DMS153 (cell line): ENCODE data around the gene RTL1.
A peak's percentile ranks its signal among the peaks of the same experiment; 100 is the strongest.

Source experiments
- DNase-seq: peaks from one replicate; lab custom pipeline; 2025; lab: John Stamatoyannopoulos, UW

Gene RTL1

GRCh38 chr14:100865682-100866591 is 37.6 kb downstream of the RTL1 start:
- DNase-seq, result no peak

GRCh38 chr14:100864960-100865681 is 38.4 kb downstream of the RTL1 start:
- DNase-seq, result no peak

DNA sequence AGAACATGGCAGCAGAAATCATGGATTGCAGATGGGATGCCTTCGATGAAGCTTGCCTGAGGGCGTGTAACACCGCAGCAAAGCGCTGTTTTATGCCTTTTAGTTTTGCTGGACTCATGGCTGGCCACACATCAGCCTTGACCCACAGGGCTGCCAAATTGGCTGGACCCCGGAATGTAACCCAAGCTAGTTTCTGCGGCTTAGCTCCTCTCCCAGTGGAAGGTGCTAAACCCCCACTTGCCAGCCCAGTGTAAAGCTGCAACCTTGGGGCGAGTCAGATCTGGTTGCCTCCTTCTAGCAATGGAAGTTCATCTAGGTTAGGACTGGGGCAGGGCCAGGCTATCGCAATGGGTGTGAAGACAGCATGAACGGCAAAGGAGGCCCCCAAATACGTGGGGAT is 39.3 kb downstream of the RTL1 start:
- DNase-seq, result no peak

- DNase-seq, result no peak
Observed at GRCh38 chr14:100862793-100863192, 40.7 kb downstream of the RTL1 start.

DNA sequence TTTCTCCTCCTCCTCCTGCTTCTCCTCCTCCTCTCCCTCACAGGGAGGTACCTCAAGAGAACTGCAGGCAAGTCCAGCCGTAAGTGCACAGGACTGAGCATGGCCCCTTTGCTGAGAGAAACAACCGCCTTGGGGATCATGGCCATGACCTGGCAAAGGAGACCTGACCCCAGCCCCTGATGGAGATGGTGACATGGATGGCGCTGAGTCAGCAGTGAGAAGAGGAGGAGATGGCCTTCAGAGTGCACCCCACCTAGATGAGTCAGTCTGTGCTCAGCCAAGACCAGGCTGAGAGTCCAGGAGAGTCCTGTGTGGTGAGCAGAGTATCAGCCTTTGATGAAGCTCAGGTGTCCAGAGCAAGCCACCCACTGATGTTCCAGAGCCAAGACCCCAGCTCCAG is 41.2 kb downstream of the RTL1 start:
- no peak for DNase-seq

DNA sequence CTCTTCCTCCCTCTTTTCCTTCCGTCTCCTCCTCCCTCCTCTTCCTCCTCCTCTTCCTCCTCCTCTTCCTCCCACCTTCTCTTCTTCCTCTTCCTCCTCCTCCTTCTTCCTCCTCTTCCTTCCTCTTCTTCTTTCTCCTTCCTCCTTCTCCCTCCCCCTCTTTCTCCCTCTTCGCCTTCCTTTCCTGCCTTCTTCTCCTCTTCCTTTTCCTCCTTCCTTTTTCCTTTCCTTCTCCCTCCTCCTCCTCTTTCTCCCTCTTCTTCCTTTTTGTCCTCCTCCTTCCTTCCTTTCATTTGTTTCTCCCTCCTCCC is 41.6 kb downstream of the RTL1 start:
- DNase-seq, result no peak

- no peak for DNase-seq
Observed at GRCh38 chr14:100861188-100861936, 42.2 kb downstream of the RTL1 start.

GRCh38 chr14:100860556-100861187 is 42.9 kb downstream of the RTL1 start:
- DNase-seq, result no peak

- DNase-seq, result no peak
Observed at GRCh38 chr14:100859781-100860180, 43.7 kb downstream of the RTL1 start.

DNA sequence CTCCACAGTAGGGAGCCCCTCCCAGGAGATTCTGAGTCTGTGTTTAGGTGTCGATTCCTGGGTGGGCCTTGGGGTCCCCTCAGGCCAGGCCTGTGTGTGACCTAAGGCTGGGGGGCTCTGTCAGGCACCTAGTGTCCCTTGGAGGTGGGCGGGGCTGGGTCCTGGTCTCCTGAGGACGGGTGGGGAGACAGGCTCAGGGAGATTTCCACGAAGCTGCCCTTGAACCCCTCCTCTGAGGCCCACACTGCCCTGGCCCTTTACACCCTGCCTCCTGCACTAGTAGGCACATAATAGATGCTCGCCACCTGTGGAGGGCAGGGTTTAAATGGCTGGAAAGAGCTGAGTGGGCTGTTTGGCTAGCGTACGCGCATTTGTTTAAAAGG is 44.7 kb downstream of the RTL1 start:
- DNase-seq, result no peak

DNA sequence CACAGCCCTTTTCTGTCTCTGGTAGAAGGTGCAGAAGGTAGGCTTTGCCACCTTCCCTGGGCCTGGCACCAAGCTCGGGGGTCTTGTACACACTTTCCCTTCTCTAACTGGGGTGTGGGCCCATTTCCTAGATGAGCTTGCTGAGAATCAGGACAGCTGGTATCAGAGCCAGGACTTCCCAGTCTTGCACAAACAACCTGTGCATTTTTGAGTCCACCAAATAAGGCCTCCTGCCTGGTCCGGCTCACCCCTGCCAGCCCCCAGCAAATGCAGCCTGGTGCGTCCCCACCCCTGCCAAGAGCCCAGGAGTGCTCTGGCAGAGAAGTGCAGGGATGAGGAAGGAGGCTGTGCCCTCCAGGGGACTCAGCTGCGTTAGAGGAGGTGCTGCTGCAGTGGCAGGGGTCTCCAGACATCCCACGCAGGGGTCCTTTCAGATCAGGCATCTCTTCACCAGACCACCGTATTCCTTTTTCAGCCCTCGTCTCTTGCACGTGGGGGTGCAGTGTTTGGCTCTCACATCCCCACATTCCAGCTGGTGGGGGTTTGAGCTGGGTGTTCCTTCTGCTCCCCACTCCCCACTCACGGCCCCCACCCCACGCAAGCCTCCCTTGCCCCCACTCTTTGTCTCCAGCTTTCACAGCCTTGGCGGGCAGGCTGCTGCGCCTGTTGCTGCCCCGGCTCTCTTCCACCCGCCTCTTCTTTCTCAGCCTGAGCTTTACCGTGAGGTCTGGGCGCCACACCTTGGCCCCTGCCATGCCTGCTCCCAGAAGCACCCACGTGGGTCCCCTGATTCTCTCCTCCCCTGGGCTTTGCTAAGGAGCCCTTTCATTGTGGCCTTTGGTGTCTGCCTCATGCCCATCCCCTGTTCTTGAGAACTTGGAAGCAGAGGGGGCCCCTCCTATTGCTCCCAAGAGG is 45.3 kb downstream of the RTL1 start:
- no peak for DNase-seq

DNA sequence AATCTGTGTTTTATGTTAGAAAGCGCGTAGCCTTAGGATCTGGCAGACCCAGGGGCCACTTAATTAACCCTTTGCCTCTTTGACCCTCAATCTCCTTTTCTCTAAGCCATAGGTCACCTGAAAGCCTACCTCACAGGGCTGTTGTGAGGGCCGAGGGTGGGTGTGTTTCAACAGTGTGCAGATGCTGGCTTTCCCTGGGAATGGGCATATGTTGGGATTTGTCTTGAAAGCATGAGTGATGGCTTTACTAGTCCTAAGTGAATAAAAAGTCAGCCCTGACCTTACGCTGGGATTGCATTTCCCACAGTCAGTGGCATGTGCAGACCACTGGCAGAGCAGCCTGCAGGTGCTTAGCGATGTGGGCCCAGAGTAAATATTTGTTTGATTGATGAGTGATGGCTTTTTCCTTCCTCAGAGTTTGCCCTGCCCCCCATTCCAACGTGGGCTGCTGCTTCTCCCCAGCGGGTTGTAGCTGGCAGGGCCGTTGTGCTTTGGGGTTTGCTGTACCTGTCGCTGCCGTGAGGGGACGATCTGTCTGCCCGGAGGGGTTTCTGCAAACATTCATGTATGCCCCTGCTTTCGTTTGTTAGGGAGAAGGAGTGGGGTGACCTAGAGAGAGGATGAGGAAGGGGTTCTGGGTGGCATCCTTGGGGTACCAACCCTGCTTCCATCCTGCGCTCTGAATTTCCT is 46.1 kb downstream of the RTL1 start:
- DNase-seq, result peak; percentile 11

GRCh38 chr14:100856056-100856950 is 47.2 kb downstream of the RTL1 start:
- DNase-seq, result no peak

DNA sequence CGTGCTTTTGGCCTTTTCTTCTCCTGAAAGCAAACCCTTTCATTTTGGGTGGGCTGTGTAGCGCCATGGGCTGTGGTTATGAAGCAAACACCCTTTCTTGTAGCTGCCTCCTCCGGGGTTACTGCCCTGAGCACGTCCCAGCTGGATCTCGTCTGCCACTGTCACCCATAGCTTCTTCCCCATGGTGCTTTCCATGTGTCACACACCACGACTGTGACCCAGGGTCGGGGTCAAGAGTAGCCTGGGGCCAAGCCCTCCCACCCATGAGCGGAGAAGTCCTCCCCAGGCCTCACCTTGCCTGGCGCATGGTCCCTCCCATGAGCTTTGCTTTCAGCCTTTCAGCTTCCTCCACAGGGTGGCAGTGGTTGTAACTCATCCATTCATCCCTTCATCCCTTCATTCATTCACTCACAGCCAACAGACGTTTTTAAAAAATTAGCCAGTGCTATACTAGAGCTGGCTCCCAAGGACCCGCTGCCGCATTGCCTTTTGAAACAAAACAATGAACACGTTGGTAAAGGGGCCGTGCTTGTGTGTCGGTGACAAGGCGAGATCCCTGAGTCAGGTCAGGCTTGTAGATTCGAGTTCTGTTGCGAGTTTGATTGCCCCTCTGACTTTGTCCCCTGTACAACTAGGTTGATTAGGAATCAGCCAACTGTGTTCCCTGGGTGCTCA is 48.1 kb downstream of the RTL1 start:
- no peak for DNase-seq

GRCh38 chr14:100854435-100854834 is 49.1 kb downstream of the RTL1 start:
- no peak for DNase-seq

DNA sequence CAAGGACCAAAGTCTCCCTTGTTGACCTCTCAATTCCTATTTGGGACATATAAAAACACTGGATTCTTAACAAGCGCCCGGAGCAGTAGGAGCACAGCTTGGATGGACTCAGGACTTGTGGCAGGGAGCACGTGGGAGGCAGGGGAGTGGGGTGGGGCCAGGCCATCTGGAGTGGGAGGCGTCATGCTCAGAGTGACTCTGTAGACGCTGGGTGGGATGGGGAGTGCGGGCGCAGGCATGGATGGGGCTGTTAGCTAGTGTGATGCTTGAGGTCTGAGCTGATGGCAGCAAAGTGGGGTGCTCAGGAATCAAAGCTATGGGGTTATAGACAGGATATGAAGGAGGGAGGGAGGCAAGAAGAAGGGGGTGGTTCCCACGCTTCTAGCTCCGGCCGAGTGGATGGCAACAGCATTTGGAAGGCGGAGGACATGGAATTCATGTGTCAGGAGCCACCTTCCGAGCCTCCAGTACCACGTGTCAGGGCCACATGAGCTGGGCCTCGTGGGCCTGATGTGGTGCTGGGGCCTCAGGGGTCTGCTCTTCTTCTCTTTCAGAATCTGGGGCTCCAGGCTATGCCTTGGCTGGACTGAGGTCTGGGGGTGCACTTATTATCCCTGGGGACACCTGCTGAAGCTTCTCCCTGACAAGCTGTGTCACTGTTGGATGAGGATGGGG is 51.4 kb downstream of the RTL1 start:
- no peak for DNase-seq

DNA sequence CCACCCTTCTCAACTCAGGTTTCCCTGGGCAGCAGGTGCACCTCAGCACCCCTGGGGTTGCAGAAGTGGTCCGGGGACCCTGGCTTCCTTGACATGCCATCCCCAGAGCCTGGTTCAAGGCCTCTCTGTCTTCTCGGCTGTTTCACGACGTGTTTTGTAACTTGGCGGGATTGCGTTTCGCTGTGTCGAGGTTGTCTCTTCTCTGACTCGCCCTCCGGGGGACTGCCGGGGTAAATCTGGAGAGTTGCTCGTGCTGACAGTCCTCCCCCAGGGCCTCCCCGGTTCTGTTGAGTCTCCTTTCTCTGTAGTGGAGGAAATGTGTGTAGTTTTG is 52.0 kb downstream of the RTL1 start:
- no peak for DNase-seq

DNA sequence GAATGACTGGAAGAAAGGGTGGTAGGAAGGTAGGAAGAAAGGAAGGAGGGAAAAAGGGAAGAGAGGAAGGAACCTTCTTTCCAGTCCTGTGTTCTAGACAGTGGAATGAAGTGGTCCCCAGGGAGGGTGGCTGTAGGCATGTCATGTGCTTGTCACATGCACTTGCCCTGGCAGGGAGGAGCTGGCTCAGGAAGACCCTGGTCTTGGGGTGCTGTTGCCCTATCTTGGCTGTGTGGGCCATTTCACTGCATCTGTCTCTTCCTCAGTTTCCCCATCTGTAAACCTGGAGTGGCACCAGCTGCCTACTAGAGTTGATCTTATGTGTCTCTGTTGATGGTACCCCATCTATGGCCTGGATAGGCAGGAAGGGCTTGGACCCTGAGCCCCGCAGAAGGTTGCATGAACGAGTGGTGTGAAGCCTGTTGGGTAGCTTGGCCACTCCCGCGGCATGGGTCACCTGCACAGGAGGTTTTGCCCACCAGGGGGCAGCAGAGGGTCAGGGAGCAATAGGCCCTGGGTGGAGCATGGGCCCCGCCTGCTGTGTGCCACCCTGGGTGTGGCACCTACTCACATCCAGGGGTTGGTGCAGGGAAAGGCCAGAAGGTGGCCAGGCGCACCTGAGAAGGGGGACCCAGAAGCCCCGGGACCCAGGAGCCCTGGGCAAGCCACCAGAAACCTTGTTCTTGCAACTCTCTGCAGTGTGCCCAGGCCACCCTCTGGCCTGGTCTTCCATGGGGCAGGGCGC is 52.5 kb downstream of the RTL1 start:
- peak; percentile 40 for DNase-seq
